Measurements from ENCODE around the gene EPYC. TPM values are rescaled to one million over a fixed set of nuclear protein-coding genes. Genes with fewer than 3 reads are reported as not detected.

Gene EPYC
- total RNA-seq, 1 donor from 2014 or later: not detected

DNA sequence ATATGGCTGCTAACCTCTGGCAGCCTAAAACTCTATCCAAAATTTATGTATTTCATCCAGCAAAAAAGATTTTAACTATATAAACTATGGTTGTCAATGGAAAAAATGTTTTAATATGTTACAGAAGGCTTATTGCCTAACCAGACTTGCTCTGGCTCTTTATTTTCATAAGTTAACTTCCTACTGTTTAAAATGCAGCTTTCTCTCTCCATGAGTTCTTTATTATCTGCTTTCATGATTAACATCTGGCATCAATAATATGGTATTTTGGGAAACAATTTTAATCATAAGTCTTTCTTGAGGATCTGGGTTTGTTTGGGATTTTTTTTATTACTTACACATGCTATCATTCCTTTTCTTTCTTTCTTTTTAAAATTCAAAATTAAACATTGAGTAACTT lies 32.5 kb upstream of the EPYC start:
- no peak overlapping the region for H3K4me3 ChIP-seq (ENCODE audit: low read depth, low read length)
- TF ChIP-seq, protein P1, sequence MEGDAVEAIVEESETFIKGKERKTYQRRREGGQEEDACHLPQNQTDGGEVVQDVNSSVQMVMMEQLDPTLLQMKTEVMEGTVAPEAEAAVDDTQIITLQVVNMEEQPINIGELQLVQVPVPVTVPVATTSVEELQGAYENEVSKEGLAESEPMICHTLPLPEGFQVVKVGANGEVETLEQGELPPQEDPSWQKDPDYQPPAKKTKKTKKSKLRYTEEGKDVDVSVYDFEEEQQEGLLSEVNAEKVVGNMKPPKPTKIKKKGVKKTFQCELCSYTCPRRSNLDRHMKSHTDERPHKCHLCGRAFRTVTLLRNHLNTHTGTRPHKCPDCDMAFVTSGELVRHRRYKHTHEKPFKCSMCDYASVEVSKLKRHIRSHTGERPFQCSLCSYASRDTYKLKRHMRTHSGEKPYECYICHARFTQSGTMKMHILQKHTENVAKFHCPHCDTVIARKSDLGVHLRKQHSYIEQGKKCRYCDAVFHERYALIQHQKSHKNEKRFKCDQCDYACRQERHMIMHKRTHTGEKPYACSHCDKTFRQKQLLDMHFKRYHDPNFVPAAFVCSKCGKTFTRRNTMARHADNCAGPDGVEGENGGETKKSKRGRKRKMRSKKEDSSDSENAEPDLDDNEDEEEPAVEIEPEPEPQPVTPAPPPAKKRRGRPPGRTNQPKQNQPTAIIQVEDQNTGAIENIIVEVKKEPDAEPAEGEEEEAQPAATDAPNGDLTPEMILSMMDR (conservative IDR thresholded peaks at IDR 0.05; ENCODE audit: low read depth, low read length): no peak
- no peak for DNase-seq (ENCODE audit: low read depth)

- DNase-seq (ENCODE audit: low read depth): no peak
- no peak overlapping the region for H3K4me3 ChIP-seq (ENCODE audit: low read depth, low read length)
Measured at GRCh38 chr12:91033251-91033650, 28.5 kb upstream of the EPYC start.

DNA sequence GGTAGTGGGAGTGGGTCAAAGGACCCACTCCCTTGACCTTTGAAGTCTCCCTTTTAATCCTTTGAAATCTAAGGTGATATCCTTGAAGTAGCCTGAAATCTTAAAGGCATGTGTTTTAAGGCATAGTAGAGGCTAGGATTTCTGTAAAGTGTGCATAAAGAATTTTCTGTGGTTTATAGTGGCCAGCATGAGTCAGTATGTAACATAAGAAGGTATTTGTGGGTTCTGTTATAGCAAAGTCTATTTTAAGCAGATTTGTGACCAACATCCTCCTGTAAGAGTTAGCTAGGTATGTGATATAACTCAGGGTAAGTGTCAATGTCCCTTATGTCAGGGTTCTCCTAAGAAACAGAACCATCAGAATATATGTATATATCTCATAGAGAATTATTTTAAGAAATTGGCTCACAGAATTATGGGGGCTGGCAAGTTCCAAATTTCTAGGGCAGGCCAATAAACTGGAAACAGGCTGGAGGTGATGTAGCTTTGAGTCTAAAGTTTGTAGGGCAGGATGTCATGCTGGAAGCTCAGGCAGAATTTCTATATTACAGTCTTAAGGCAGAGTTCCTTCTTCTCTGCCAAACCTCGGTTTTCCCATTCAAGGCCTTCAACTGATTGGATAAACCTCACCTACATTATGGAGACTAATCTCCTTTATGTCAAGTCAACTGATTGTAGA lies 18.7 kb upstream of the EPYC start:
- TF ChIP-seq, protein P1 (conservative IDR thresholded peaks at IDR 0.05; ENCODE audit: low read depth, low read length): no peak
- H3K4me3 ChIP-seq (ENCODE audit: low read depth, low read length): no peak overlapping the region
- no peak for DNase-seq (ENCODE audit: low read depth)

More at GRCh38 chr12:91033251-91033650, 28.5 kb upstream of the EPYC start:
- TF ChIP-seq, protein P1 (conservative IDR thresholded peaks at IDR 0.05; ENCODE audit: low read depth, low read length): no peak

GRCh38 chr12:91021076-91021475 lies 16.3 kb upstream of the EPYC start:
- no peak overlapping the region for H3K4me3 ChIP-seq (ENCODE audit: low read depth, low read length)
- DNase-seq (ENCODE audit: low read depth): no peak
- TF ChIP-seq, protein P1 (conservative IDR thresholded peaks at IDR 0.05; ENCODE audit: low read depth, low read length): no peak

DNA sequence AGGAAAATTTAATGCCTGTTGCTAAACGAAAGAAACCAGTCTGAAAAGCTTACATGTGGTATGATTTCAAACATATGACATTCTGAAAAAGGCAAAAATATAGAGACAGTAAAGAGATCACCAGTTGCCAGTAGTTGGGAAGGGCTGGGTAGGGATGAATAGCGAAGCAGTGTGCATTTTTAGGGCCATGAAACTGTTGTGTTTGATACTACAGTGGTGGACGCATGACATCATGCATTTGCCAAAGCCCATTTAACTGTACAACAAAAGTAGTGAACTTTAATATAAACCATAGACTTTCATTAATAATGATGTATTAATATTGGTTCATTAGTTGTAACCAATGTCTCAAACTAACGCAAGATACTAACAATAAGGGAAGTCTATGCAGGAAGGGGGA lies 14.7 kb upstream of the EPYC start:
- TF ChIP-seq, protein P1 (conservative IDR thresholded peaks at IDR 0.05; ENCODE audit: low read depth, low read length): no peak
- no peak overlapping the region for H3K4me3 ChIP-seq (ENCODE audit: low read depth, low read length)
- DNase-seq (ENCODE audit: low read depth): no peak

DNA sequence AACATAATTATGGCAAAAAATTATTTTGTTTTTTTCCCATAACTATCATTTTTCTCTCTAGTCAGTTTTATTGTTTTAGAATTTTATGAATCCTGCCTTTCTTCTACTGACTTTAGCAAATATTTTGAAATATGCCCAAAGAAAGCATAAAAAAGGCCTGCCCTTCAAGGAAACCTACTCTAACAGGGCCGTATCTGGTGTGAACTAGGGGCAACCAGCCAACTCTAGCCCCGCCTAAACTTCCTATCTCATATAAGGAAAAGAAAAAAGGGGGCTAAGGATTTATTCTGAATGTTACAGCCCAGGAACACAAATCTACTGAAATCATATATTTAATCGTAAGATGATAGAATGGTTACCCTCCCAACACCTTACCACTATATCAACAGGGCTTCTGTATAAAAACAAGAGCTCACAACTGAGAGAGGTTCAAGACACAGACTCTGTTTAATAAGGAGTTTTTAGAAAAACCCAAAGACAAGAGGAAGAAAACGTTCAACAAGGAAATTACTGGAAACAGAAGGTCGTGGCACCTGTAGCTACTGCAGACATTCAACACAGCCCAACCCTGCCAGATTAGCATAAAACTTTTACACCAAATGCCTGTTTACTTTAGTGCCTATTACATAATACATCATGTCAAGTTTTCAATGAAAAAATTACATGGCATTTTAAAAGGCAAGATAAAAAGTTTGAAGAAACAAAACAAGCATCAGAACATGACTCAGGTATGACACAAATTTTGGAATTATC lies 12.9 kb upstream of the EPYC start:
- TF ChIP-seq, protein P1 (conservative IDR thresholded peaks at IDR 0.05; ENCODE audit: low read depth, low read length): no peak
- no peak for DNase-seq (ENCODE audit: low read depth)
- H3K4me3 ChIP-seq (ENCODE audit: low read depth, low read length): no peak overlapping the region
